ENCODE measurements around the gene CCNI2. TPM values are rescaled to one million over a fixed set of nuclear protein-coding genes. Genes with fewer than 3 reads are reported as not detected.

The CCNI2 gene
- total RNA-seq, 1 donor = 1.2 TPM

DNA sequence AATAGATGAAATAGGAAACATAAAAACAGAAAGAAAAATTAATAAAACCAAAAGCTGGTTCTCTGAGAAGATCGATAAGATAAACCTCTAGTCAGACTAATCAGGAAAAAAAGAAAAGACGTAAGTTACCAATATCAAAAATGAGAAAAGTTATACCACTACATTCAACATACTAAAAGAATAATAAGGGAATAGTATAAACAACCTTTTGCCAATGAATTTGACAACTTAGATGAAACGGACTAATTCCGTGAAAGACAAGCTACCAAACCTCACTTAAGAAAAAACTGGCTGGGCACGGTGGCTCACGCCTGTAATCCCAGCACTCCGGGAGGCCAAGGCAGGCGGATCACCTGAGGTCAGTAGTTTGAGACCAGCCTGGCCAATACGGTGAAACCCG, 17.3 kb upstream of the CCNI2 start:
- no peak overlapping the region for H3K4me3 ChIP-seq (ENCODE audit: low read depth, low read length)
- DNase-seq (ENCODE audit: low read depth) = no peak
- TF ChIP-seq, protein P1, sequence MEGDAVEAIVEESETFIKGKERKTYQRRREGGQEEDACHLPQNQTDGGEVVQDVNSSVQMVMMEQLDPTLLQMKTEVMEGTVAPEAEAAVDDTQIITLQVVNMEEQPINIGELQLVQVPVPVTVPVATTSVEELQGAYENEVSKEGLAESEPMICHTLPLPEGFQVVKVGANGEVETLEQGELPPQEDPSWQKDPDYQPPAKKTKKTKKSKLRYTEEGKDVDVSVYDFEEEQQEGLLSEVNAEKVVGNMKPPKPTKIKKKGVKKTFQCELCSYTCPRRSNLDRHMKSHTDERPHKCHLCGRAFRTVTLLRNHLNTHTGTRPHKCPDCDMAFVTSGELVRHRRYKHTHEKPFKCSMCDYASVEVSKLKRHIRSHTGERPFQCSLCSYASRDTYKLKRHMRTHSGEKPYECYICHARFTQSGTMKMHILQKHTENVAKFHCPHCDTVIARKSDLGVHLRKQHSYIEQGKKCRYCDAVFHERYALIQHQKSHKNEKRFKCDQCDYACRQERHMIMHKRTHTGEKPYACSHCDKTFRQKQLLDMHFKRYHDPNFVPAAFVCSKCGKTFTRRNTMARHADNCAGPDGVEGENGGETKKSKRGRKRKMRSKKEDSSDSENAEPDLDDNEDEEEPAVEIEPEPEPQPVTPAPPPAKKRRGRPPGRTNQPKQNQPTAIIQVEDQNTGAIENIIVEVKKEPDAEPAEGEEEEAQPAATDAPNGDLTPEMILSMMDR (IDR thresholded peaks at IDR 0.05; ENCODE audit: insufficient read depth, low read length) = no peak

DNA sequence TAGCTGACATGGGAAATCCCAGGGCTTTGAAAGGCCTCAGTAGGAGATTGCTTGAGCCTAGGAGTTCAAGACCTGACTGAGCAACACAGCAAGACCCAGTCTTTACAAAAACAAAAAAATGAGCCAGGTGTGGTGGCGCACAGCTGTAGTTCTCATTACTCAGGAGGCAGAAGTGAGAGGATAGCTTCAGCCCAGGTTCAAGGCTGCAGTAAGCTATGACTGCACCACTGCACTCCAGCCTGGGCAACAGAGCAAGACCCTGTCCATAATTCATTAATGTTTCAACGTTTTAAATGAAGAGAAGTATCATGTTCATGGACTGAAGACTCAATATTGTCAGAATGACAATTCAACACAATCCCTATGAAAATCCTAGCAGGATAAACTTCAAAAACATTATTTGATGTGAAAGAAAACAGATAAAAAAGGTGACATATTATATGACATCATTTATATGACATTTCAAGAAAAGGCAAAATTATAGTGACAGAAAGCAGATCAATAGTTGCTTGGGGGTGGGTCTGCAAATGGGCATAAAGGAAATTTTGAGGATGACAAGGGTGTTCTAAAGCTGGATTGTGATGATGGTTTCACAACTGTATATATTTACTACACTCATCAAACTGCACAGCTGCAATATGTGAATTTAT, 13.6 kb upstream of the CCNI2 start:
- TF ChIP-seq, protein P1 (IDR thresholded peaks at IDR 0.05; ENCODE audit: insufficient read depth, low read length) = no peak
- DNase-seq (ENCODE audit: low read depth) = no peak
- H3K4me3 ChIP-seq (ENCODE audit: low read depth, low read length) = no peak overlapping the region

DNA sequence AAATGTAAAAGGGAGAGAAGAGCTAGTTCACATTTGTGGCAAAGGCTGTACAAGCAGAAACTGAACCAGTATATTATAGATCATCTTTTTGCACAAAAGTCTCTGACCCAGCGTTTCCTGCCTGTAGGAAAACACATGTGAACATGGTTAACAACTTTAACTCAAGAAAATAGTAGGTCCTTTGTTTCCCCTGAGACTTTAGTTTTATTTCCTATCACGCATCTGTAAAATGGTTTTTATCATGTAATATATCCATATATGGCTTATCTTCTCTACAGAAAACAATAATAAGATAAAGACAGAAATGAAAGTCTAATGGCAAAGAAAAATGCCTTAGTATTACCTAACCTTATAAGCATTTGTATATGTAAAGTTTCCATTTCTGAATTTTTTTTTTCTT, 12.5 kb upstream of the CCNI2 start:
- H3K4me3 ChIP-seq (ENCODE audit: low read depth, low read length) = no peak overlapping the region
- DNase-seq (ENCODE audit: low read depth) = no peak
- TF ChIP-seq, protein P1 (IDR thresholded peaks at IDR 0.05; ENCODE audit: insufficient read depth, low read length) = no peak

DNA sequence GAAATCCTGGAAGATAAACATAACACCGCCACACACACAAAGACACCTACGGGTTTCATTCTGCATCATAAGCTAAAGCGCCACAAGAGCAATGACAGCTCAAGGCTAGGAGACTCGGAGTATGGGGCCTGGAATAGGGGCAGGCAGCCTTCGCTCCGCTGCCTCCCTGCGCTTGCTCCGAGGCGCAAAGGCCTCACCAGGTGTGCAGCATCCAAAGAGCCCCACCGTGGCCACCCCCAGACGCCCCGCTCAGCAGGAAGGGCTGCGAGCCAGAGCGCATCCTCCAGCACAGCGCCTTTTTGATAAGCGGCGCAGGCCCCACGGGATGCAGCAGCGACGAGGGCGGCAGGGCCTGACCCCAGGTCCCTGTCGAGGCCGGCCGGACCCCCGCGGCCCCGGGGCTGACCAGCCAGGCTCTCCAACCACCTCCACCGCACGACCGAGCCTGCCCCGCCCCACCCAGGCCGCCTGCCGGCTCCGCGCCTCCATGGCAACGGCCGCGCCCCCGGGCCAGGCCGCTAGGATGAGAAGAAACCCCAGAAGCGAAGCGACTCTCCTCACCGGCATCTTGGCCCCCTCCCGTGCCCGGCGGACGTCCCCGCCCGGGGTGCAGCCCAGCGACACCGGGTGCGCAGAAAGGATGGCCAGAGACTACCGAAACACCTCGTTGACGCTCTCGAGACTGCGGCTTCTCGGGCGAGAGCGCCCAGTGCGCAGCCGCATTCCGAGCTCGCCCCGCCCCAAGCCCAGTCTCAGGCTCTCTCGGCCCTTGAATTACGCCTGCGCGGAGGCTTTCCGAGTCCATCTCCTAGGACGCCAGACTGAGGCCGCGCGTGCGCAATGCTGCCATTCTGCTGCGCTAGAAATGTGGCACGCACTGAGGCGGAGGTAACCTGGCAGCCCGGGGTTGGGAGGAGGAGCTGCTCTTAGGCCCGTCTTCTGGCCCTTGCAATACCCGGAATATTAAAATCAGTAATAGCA, 10.1 kb upstream of the CCNI2 start, which contains the start of gene KIF3A:
KIF3A (minus strand) TSS at position 694 of the 981 bp plus-strand sequence; CDS start at position 567, 127 bp downstream.
- peak within 1 kb of the TSS; percentile 90 for H3K4me3 ChIP-seq (ENCODE audit: low read depth, low read length)
- peak; percentile 96 for DNase-seq (ENCODE audit: low read depth)
- TF ChIP-seq, protein P1 (IDR thresholded peaks at IDR 0.05; ENCODE audit: insufficient read depth, low read length) = peak; percentile 12

DNA sequence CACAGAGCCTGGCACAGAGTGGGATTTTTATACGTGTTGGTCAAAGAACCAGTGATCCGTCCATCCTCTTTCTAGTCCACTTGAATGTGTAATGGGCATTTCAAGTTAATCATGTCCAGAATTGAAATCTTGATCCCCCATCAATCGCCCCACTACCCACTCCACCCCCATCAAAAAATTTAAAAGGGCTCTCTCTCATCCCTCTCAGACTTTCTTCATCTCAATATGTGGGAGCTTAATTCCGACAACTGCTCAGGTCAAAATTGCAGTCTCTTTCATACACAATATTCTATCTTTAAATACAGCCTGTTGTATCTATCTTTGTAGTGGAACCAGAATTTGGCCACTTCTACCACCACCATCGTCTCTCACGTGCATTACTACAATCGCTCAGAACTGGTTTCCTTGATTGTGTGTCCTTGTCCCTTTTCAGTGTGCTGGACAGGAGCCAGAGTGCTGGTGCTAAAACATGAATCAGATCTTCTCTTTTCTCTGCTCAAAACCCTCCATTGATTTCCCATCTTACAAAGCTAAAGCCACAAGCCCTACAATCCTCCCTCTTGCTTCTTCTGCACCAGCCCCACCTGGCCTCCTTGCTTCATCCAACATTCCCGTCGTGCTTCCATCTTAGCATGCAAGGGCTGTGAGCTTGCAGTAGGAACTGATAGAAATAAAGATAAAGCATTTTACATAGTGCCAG, 9.1 kb upstream of the CCNI2 start:
- DNase-seq (ENCODE audit: low read depth) = no peak
- TF ChIP-seq, protein P1 (IDR thresholded peaks at IDR 0.05; ENCODE audit: insufficient read depth, low read length) = no peak
- H3K4me3 ChIP-seq (ENCODE audit: low read depth, low read length) = no peak overlapping the region

DNA sequence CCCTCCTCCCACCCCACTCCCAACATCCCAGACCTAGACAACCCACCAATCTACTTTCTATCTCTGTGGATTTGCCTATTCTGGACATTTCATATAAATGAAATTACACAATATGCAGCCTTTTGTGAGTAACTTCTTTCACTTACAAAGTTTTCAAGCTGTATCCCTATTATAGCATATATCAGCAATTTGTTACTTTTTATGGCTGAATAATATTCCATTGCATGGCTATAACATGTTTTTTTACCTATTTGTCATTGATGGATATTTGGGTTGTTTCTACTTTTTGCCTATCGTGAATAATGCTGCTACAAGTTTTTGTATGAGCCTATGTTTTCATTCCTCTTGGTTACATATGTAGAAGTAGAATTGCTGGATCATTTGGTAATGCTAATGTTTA, 8.0 kb upstream of the CCNI2 start:
- no peak for DNase-seq (ENCODE audit: low read depth)
- TF ChIP-seq, protein P1 (IDR thresholded peaks at IDR 0.05; ENCODE audit: insufficient read depth, low read length) = no peak
- H3K4me3 ChIP-seq (ENCODE audit: low read depth, low read length) = no peak overlapping the region
